ENCODE data around the gene HOXA13. TPM values are rescaled to one million over a fixed set of nuclear protein-coding genes. Genes with fewer than 3 reads are reported as not detected.
A peak's percentile ranks its signal among the peaks of the same experiment; 100 is the strongest.

Gene HOXA13
- polyA plus RNA-seq, 1 of the 3 experiments (the other 2 are of a cell fraction): not detected

- Histone ChIP-seq H3K9me2 (no peaks in the 10 kb centered on the region), H3K36me3 (replicated peaks in 1 of 2; ENCODE audit: control insufficient read depth in 1 of 2, insufficient read depth in 2 of 2, low read length in 1 of 2) (no peaks in the 10 kb centered on the region), H3K4me1 (ENCODE audit: control insufficient read depth in 1 of 2, insufficient read depth in 2 of 2, low read depth in 1 of 2, low read length in 1 of 2) (peaks cover 4 to 10% of the 10 kb centered on the region in 2 experiments; a peak in 1 of 4 replicates), H2AFZ (ENCODE audit: low read depth) (peak overlapping the region; percentile 13; the same call in 1 of the 2 replicates), H3F3A (replicated peaks; ENCODE audit: insufficient read depth) (peaks cover 11% of the 10 kb centered on the region), H3K79me2 (ENCODE audit: insufficient read depth) (no peaks in the 10 kb centered on the region), H3K9ac (no peak overlapping the region), H3K9me3 (no peaks in the 10 kb centered on the region), H3K4me2 (peak overlapping the region; percentile 51), H3K27ac (ENCODE audit: low read depth in 2 of 2, low read length in 1 of 2) (no peak overlapping the region), H4K20me1 (ENCODE audit: insufficient read depth) (peaks cover 30% of the 10 kb centered on the region), H3K27me3 (ENCODE audit: insufficient read depth) (peaks cover 98% of the 10 kb centered on the region), H3K4me3 (ENCODE audit: low read depth in 2 of 2, low read length in 1 of 2) (no peak overlapping the region)
- 29% methylated on average over 46 of the region's 49 CpGs for WGBS (ENCODE audit: low lambda C conversion rate)
- ChIA-PET POLR2A (no interaction called here), CTCF (interaction anchor here (0.7 to 10.7 kb wide), 16 partner anchors 11 to 908 kb away, joined by 3 to 84 read pairs (median 8); partner anchors contain the start of genes HOXA13 and HOXA3)
- DNase-seq: no peak
- TF ChIP-seq CHD2 (IDR thresholded peaks at IDR 0.05; ENCODE audit: low read length, partially characterized antibody) (no peak), EZH2phosphoT487 (IDR thresholded peaks at IDR 0.05; ENCODE audit: borderline replicate concordance, low read depth) (peak; percentile 68), RAD21 (IDR thresholded peaks at IDR 0.05; ENCODE audit: low read length) (no peak), MEF2A (IDR thresholded peaks at IDR 0.05; ENCODE audit: borderline replicate concordance, low read depth) (no peak), RXRA (IDR thresholded peaks at IDR 0.05; ENCODE audit: borderline replicate concordance, low read depth) (no peak), RCOR1 (IDR thresholded peaks at IDR 0.05; ENCODE audit: low read length) (no peak)
Observed at GRCh38 chr7:27188386-27189294, 11.3 kb downstream of the HOXA13 start.

DNA sequence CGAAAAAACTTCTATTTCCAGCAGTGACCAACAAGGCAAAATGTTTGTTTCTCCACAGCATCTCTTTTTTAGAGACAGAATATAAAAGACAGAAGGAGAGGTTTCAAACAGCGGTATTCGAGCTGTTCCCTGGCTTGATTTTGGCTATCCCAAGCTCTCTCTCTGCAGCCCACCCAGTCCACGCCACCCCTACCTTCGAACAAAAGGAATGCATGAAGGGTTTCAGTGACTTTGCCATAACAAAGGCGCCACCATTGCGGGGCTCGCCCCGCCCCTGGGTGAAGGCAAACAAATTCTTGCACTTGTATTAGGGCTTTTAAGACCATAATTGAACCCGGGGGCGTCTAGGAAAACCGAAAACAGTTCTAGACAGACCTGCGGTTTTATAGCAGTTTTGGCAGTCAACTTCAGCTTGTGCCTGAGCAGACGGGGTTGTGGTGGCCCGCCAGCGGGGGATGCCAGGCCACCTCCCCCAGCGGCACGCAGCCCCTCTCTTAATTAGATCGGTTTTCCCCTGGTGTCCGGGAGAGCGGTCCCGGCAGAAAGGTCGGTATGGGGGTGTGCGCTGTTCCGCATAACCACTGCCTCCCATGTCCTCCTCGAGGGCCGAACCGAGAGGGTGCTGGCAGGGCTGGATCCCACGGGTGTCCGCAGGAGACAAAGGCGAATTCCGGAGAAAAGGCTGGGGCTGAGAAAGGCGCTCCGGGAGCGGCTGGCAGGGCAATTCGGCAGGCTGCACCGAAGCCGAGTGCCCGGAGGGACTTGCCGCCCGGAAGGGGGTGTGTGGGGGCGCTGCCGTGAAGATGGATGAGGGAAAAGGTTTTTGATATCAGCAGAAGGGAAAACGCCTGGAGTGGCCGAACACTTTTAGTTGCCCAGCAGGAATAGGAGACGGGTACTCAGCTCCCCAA lies 12.2 kb downstream of the HOXA13 start:
- DNase-seq: no peak

More for the DNA sequence above, 12.2 kb downstream of the HOXA13 start:
- Histone ChIP-seq H3K4me1 (ENCODE audit: control insufficient read depth in 1 of 2, insufficient read depth in 2 of 2, low read depth in 1 of 2, low read length in 1 of 2) (peaks cover 4 to 7% of the 10 kb centered on the region in 2 experiments; a peak in 1 of 4 replicates), H3K36me3 (replicated peaks in 1 of 2; ENCODE audit: control insufficient read depth in 1 of 2, insufficient read depth in 2 of 2, low read length in 1 of 2) (no peaks in the 10 kb centered on the region), H3F3A (replicated peaks; ENCODE audit: insufficient read depth) (peaks cover 11% of the 10 kb centered on the region), H3K27ac (ENCODE audit: low read depth in 2 of 2, low read length in 1 of 2) (no peak overlapping the region), H3K9ac (no peak overlapping the region), H3K4me2 (no peak overlapping the region), H3K9me2 (no peaks in the 10 kb centered on the region), H4K20me1 (ENCODE audit: insufficient read depth) (peaks cover 30% of the 10 kb centered on the region), H3K27me3 (ENCODE audit: insufficient read depth) (peaks cover 98% of the 10 kb centered on the region), H2AFZ (ENCODE audit: low read depth) (no peak overlapping the region), H3K4me3 (ENCODE audit: low read depth in 2 of 2, low read length in 1 of 2) (no peak overlapping the region), H3K9me3 (no peaks in the 10 kb centered on the region), H3K79me2 (ENCODE audit: insufficient read depth) (no peaks in the 10 kb centered on the region)
- ChIA-PET CTCF (interaction anchor here (0.7 to 10.7 kb wide), 13 partner anchors 7 to 906 kb away, joined by 3 to 84 read pairs (median 6); partner anchors contain the start of gene HOXA3), POLR2A (no interaction called here)
- TF ChIP-seq, protein P1, sequence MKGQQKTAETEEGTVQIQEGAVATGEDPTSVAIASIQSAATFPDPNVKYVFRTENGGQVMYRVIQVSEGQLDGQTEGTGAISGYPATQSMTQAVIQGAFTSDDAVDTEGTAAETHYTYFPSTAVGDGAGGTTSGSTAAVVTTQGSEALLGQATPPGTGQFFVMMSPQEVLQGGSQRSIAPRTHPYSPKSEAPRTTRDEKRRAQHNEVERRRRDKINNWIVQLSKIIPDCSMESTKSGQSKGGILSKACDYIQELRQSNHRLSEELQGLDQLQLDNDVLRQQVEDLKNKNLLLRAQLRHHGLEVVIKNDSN (IDR thresholded peaks at IDR 0.05; ENCODE audit: borderline replicate concordance, low read depth): no peak
- 0 out of 2 replicates have a peak, but pooled peaks have one; percentile 34 for TF ChIP-seq EZH2phosphoT487 (IDR thresholded peaks at IDR 0.05; ENCODE audit: borderline replicate concordance, low read depth)
- TF ChIP-seq ELF1 (IDR thresholded peaks at IDR 0.05): no peak
- TF ChIP-seq GATA2 (CRISPR knock-in tag; IDR thresholded peaks at IDR 0.05): no peak
- WGBS (ENCODE audit: low lambda C conversion rate): 19% methylated on average over 43 of the region's 46 CpGs

All from SK-N-SH (cell line).